Measurements from ENCODE around the gene SCARB1.

SCARB1 gene

GRCh38 chr12:124774054-124774461 lies 89.6 kb downstream of the SCARB1 start:
- peak; percentile 60 to 81 for DNase-seq (ENCODE audit: low read depth in 1 of 2, low spot score in 1 of 2)
- Histone ChIP-seq H3K27me3 (ENCODE audit: insufficient read depth, poor library complexity, severe bottlenecking) (no peaks in the 10 kb centered on the region), H3K27ac (replicated peaks) (no peak overlapping the region), H3K4me3 (replicated peaks; ENCODE audit: insufficient read depth, low read length) (no peak overlapping the region; the same call in 1 of the 2 replicates)
- TF ChIP-seq CTCF (IDR thresholded peaks at IDR 0.05; ENCODE audit: insufficient read depth, low read length) (no peak), REST (IDR thresholded peaks at IDR 0.05; ENCODE audit: insufficient replicate concordance, low read depth) (no peak), POLR2AphosphoS5 (IDR thresholded peaks at IDR 0.05; ENCODE audit: low read depth) (no peak), SPI1 (IDR thresholded peaks at IDR 0.05; ENCODE audit: borderline replicate concordance, low read depth) (no peak), GABPA (IDR thresholded peaks at IDR 0.05; ENCODE audit: low read depth) (no peak)

- Histone ChIP-seq H3K27me3 (ENCODE audit: insufficient read depth, poor library complexity, severe bottlenecking) (no peaks in the 10 kb centered on the region), H3K27ac (replicated peaks) (no peak overlapping the region), H3K4me3 (replicated peaks; ENCODE audit: insufficient read depth, low read length) (no peak overlapping the region)
- TF ChIP-seq GABPA (IDR thresholded peaks at IDR 0.05; ENCODE audit: low read depth) (no peak), POLR2AphosphoS5 (IDR thresholded peaks at IDR 0.05; ENCODE audit: low read depth) (no peak), SPI1 (IDR thresholded peaks at IDR 0.05; ENCODE audit: borderline replicate concordance, low read depth) (no peak), REST (IDR thresholded peaks at IDR 0.05; ENCODE audit: insufficient replicate concordance, low read depth) (no peak), CTCF (IDR thresholded peaks at IDR 0.05; ENCODE audit: insufficient read depth, low read length) (no peak)
- no peak for DNase-seq (ENCODE audit: low read depth in 1 of 2, low spot score in 1 of 2)
Measured at GRCh38 chr12:124772289-124773170, 91.1 kb downstream of the SCARB1 start.

GRCh38 chr12:124771462-124772288 lies 92.0 kb downstream of the SCARB1 start:
- H3K4me3 ChIP-seq (replicated peaks; ENCODE audit: insufficient read depth, low read length): no peak overlapping the region
- TF ChIP-seq REST (IDR thresholded peaks at IDR 0.05; ENCODE audit: insufficient replicate concordance, low read depth) (no peak), CTCF (IDR thresholded peaks at IDR 0.05; ENCODE audit: insufficient read depth, low read length) (peak; percentile 92)
- no peak overlapping the region for H3K27ac ChIP-seq (replicated peaks)
- peak in 1 of 2 experiments; percentile 72 for DNase-seq (ENCODE audit: low read depth in 1 of 2, low spot score in 1 of 2)
- no peaks in the 10 kb centered on the region for H3K27me3 ChIP-seq (ENCODE audit: insufficient read depth, poor library complexity, severe bottlenecking)

Measured in HL-60 (cell line).